NAMALWA (cell line): ENCODE measurements around the gene LRRC3.
A peak's percentile ranks its signal among the peaks of the same experiment; 100 is the strongest.

ENCODE experiments used
- DNase-seq: peaks from one replicate; pipeline ENCODE4 v3.0.0-alpha.2; 2015; ENCODE audit warnings: low spot score

LRRC3 gene

DNA sequence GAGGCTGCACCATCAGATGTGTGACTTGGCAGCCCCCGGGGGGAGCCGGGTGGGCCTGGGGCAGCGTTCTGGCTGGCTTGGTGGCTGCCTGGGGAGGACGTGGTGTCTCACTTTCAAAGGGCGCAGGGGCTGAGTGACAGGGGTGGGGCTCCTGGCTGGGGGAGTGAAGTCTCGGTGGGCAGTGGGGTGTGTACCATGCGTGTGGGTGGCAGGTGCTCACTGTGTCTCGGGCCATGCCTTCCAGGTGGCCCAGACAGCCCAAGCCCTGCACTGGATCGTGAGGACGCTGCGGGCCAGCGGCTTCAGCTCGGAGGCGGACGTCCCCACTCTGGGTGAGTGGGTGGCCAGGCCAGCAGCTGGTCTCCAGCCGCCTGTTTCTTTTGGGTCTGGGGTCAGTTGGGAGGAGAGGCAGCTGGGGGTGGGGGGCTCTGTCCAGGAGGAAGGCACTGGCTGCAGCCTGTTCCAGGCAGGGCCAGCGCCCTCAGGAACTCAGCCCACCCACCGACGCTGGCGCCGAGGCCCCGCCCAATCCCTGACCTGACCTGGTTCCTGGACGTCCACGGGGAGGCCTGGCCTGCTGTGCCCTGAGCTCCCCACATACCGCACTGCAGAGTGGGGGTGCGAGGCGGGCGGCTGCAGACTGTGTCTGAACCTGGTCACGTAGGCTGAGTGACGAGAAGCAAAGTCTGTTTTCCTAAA is 30.6 kb upstream of the LRRC3 start:
- no peak for DNase-seq

DNA sequence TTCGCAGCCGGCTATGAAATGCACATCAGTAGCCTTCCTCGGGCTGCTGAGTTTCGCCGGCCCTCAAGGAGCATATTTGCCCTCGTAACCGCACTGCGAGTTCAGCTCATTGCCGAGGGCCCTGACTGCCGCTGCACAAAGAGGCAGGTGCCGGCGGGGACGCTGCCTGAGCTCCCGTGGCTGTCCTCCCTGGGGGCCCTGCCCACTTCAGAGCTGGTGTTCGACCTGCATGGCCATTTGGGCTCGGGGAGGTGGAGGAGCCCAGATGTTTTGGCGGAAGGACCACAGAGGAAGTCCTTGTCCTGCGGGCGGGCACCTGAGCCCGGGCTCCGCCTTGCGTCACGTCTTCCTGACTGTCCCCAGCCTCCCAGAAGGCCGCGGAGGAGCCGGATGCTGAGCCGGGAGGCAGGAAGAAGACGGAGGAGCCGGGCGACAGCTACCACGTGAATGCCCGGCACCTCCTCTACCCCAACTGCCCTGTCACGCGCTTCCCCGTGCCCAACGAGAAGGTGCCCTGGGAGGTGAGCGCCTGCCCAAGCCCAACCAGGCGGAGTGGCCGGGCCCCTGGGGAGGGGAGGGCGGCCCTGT is 29.9 kb upstream of the LRRC3 start:
- DNase-seq, result no peak

DNA sequence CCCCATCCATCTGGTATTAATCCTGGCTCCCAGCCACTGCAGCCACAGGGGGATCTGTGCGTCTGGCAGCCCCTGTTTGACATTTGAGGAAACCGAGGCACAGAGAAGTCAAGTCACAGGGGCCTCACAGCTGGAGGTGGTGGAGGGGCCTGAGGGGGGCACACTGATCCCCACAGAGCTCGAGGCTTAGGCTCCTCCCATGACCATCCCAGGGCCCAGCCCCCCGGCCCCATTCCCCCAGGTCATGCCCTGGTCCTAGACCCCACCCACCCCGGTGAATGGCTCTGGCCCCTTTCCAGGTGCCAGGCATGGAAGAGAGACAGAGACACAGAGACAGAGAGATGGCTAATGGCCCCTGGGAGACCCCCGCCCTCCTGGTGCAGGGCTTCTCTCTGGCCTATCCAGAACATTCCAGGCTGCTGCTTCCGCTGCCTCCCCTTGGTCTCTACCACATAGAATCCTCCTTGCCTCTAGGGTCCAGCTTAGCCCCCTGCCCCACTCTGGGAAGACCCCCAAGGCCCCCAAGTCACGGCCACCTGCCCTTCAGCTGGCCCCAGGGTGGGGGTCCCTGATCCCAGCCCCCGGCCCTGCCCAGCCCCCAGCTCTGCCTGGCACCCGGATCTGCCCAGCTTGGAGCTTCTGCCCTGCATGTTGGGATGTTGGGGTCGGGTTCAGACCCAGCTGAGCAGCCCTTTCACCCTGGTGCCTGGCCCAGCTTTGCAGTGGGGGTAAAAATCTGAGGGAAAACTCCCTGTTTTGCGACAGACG is 29.2 kb upstream of the LRRC3 start:
- no peak for DNase-seq

DNA sequence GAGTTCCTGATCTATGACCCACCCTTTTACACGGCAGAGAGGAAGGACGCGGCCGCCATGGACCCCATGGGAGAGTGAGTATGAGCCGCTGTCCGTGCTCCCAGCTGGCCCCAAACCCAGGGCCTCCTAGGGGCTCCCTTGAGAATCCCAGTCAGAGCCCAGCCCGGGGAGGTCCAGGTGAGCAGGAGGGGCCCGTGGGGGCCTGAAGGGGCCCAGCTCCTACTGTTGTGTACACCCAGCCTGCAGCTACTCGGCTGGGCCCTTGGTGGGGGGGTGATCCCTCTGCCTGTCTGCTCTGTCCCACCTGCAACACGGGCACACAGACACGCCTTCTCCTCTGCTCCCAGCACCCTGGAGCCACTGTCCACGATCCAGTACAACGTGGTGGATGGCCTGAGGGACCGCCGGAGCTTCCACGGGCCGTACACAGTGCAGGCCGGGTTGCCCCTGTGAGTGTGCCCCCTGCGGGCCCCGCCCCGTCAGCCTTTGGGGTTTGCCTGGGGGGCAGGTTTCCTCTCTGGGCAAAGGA is 28.6 kb upstream of the LRRC3 start:
- no peak for DNase-seq

DNA sequence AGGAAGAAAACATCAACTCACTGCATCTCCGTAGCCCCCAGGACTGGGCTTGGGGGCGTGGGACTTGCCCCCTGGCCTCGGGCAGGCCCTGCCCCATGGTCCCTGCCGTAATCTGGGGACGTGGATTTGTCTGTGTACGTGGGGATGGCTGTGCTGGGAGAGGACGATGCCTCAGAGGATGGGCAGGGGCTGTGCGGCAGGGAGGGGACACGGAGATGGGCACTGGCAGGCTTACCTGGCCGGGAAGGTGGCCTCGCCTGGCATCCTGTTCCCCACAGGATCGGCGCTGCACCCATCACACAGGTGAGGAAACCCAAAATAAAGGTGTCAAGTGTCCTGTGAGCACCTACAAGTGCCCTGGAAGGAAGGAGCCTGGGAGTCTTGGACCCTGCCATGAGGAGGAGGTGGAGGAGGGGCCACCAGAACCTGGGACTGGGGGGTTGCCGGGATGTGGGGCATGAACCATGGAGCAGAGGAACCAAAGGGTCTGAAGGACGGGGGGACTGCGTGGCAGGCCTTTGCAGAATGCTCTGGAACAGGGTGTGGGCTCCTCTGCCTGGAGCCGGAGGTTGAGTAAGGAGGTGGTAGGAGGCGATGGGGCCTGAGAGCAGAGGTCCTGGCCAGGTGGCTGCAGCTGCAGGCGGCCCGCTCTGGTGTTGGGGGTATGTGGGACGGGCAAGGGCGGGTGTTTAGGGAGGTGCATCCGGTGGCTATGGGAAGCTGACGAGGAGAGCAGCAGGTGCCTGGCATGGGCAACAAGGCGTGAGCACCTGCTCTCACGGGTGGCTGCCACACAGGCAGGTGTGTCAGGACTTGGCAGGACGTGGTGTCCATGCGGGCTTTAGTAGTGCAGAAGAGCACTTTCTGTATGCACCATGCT is 27.8 kb upstream of the LRRC3 start:
- no peak for DNase-seq

DNA sequence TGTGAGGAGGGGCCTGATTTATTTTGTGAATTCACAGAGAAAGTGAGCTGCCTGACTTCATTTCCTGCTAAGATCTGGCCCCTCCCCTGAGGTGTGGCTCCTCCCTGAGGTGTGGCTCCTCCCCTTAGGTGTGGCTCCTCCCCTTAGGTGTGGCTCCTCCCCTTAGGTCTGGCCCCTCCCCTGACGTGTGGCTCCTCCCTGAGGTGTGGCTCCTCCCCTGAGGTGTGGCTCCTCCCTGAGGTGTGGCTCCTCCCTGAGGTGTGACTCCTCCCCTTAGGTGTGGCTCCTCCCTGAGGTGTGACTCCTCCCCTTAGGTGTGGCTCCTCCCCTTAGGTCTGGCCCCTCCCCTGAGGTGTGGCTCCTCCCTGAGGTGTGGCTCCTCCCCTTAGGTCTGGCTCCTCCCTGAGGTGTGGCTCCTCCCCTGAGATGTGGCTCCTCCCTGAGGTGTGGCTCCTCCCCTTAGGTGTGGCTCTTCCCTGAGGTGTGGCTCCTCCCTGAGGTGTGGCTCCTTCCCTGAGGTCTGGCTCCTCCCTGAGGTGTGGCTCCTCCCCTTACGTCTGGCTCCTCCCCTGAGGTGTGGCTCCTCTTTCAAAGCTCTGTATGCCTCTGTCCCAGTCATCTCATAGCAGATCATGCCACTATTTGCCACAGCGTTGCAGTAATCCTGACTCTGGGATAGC is 26.9 kb upstream of the LRRC3 start:
- peak; percentile 97 for DNase-seq

DNA sequence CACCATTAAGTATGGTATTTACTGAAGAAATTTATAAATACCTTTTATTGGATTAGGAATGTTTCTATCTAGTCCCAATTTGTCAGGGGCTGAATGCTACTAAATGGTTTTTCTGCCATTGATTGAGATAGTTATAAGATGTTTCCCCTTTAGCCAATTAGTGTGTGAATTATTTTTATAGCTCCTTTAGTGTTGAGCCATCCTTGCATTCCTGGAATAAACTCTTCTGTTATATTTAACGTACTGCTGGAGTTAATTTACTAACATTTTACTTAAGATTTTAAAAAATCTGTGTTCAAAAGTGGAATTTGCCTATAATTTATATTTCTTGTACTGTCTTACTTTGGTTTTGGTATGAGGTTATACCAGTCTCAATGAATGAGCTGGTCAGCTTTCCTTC is 25.4 kb upstream of the LRRC3 start:
- DNase-seq, result no peak

DNA sequence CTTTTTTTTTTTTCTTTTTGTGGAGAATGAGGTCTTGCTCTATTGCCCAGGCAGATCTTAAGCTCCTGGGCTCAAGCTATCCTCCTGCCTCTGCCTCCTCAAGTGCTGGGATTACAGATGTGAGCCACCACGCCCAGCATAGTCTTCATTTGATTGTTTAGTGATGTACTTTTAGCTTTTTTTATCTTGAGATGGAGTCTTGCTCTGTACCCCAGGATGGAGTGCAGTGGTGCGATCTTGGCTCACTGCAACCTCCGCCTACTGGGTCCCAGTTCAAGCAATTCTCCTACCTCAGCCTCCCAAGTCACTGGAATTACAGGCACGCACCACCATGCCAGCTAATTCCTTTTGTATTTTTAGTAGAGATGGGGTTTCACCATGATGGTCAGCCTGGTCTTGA is 24.0 kb upstream of the LRRC3 start:
- DNase-seq, result no peak

DNA sequence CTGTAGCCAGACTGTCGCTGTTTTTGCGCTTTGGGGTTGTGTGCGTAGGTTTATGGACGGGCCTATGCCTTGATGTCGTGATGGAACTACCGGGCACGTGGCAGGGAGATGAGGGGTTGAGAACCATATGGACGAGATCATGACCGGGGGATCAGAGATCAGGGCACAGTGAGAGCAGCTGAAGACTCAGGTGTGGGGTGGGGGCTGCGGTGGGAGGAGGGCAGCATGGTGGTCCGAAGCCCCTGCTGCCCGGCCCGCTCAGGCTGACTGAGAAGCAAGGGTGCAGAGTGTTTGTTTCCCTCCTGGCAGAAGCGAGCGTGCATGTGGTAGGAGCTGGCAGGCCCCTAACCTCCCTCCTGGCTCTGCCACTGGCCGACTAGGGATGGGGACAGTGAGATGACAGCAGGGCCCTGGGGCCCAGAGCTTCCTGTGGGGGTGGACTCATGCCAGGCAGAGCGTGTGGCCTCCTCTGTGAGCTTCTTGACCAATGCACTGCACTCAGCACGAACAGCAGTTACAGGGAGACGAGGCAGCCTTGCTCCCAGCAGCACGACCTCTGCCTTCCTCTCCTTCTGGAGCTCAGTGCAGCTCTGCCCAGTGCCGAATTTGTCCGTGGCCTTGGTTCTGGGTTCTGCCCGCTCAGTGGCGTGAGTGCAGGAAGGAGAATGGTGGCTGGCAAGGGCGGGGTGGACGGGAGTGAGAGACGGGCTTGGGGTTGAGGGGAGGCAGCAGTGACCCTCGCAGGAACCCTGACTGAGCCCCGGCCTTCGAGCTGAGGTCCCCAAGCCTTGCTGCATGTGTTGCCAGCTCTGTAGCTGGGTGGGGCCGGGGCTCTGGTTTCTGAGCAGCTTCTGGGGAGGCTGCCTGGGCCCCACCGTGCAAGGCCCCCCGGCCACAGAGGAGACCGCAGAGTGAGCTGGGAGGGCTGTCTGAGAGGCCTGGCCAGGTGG is 22.2 kb upstream of the LRRC3 start:
- no peak for DNase-seq

DNA sequence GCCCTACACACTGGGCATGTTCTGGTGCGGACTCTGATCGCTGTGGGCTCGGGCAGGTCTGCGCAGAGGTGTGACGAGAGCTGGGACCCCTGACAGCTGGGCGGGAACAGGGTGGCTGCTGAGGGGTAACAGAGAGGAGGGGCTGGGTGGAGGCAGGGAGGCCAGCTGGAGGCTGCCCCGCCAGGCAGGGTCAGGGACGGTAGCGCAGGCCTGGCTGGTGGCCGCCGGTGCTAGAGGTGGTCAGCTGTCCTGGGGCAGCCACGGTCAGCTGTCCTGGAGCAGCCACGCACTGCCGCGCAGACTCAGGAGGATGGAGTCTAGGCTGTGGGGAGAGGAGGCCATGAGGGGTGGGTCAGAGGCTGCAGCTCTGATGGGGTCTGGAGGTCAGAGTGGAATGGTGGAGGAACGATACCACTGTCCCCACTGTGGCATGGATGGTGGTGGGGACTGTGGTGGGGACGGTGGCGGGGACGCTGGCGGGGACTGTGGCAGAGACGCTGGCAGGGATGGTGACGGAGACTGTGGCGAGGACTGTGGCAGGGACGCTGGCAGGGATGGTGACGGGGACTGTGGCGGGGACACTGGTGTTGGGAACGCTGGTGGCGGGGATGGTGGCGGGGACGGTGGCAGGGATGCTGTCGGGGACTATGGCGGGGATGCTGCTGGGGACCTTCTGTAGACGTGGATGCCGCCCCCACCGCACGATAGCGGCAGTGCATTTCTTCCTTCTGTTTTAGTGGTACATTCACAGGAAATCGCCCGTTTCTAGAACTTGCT is 21.3 kb upstream of the LRRC3 start:
- DNase-seq, result no peak

DNA sequence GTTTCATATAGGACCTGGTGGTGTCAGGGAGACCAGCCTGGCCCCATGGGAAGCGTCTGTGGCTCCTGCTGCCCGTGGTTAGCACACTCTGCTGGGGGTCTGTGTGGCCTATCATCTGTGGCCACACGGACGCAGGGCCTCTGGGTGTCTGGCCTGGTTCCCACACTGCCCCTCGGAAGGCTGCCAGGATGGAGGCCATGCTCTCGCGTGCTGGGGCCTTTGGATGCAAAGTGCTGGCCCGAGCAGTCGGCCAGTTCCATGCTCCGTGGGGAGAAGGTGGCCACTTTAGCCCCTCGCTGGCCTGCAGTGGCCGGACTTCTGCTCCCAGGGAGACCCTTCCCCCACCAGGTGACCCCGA is 20.8 kb upstream of the LRRC3 start:
- no peak for DNase-seq

DNA sequence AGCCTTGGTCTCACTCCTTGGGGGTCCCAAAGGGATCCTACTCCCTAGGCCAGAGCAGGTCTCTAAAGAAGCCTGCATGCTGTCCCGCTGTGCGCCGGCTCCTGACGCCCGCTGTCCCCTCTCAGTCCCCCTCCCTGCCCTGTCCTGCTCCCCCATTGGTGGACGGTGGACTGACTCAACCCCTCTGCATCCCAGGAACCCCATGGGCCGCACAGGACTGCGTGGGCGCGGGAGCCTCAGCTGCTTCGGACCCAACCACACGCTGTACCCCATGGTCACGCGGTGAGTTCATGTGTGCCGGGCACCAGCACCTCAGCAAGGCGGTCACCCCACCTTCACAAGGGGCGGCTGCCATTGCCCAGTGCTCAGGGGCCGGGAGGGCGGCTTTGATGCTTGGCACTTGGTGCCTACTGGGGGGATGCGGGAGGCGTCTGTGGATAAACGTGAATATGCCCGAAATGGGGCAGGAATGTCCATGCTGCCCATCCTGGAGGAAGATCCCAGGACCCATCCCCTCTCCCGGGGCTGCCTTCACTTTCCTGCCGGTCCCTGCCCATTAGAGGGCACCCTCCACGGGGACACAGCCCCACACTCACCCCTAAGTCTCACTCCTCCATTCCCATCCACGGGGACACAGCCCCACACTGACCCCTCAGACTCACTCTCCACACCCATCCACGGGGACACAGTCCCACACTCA is 20.2 kb upstream of the LRRC3 start:
- no peak for DNase-seq

DNA sequence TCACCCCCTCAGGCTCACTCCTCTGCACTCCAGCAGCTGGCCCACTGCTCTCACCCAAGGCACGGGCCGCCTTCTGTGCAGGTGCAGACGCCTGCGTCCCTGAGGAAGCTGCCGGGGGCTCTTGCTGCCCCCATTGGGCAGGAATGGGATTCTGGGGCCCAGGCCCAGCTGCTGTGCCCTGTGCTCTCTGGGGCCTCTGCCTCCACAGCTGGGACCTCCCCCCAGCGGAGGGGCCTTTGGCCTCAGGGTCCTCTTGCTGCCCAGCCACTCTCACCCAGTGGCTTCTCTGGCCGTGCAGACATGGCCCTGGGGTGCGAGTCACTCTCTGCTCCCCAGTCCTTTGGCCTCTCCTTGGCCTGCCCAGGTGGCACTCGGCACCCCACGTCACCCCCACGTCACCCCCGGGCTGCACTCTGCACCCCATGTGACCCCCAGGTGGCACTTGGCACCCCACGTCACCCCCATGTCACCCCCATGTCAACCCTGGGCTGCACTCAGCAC is 19.1 kb upstream of the LRRC3 start:
- no peak for DNase-seq

DNA sequence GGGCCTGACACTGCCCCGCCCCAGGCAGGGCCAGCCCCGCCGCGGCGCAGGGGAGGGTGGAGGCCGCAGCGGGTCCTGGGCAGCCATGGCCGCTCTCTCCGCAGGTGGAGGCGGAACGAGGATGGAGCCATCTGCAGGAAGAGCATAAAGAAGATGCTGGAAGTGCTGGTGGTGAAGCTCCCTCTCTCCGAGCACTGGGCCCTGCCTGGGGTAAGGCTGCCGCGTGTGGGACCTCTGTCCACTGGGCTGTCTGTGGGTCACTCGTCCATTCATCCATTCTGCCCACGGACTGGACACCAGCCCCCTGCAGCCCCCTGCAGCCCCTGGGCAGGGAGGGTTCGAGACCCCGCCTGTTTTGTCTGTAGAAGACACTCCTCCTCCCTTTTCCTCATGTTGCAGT is 18.4 kb upstream of the LRRC3 start:
- DNase-seq, result no peak

DNA sequence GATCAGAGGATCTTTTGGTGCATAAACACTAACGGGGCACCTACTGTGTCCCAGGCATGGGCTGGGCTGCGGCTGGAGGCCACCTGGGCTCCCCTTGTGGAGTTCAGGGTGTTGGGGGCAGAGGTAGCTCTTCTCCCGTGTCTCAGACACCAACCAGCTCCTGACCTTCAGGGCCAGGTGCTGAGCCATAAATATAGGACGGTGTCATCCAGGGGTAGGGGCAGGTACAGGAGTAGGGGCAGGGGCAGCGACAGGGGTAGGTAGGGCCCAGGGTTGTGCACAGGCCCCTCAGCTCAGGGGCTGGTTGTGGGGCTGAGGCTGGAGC is 18.0 kb upstream of the LRRC3 start:
- no peak for DNase-seq

DNA sequence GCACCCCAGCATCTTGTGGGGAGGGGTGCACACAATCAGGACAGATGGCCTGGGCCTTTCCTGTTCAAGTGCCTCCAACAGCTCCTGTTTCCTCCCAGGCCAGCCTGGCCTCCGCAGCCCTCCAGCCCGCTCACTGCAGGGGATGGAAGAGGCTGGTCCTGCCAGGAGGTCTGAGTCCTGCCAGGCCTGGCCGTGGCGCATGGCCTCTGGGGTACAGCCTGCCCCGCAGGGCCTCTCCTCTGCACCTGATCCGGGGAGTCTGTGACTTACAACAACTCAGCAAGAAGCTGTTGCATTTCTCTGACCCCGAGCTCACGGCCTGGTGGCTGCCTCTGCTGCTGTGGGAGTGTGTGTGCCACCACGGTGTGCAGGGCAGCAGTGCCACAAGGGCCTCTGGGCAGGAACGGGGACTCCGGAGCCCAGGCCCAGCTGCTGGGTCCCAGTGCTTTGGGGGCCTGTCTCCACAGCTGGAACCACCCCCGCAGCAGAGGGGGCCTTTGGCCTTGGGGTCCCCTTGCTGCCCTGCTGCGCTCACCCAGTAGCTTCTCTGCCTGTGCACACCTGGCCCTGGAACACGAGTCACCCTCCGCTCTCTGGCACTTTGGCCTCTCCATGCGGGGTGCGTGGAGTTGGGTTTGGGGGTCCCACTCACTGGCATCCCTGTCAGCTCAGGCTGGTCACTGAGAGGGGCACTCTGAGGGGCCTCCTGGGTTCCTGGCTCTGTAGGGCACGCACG is 17.4 kb upstream of the LRRC3 start:
- DNase-seq, result no peak

DNA sequence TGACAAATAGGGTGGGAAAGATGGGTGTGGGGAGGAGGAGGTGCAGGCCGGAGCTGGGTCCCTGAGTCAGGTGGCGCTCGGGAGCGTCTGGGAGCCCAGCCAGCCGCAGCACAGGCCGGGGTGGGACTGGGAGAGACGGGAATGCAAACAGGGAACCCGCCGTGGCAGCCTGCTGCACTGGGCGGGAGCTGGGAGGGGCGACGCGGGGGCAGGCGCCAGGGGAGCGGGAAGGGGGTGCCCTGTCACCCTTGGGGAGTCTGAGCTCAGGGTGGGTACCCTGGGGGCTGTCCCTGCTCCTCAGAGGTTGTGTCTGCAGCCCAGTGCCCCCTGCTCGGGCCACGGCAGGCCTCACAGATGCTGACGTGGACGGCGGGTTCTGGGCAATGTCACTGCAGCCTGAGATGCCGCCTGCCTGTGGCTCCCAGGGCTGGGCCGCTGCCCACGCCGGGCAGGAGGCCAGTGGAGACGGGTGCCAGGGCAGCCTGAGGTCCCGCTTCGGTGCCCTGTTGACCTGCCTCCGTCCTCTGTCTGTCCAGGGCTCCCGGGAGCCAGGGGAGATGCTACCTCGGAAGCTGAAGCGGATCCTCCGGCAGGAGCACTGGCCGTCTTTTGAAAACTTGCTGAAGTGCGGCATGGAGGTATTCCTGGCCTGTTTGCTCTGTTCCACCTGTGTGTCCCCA is 16.6 kb upstream of the LRRC3 start:
- no peak for DNase-seq

DNA sequence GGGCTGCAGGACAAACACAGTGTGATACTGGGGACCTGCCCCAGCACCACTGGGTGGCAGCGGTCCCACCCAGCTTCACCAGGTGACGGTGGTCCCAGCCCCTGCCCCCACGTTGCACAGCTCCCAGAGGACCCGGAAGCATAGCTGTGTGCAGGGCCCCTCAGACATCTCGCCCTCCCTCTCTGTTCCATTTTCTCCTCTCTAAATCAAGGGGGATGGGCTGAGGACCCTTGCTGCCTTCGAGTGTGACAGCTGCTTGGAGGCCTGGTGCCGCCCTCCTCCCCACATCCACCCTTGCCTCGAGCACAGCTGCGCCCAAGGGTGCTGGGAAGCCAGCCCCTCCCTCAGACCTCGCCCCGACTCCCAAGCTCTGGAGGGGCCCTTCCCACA is 16.1 kb upstream of the LRRC3 start:
- DNase-seq, result no peak
